DND-41 (cell line): ENCODE data around the gene MAP7D1.

Experiments
- ATAC-seq: fragments of 200-7000 bp; cut with Tn5 transposase; 3 replicates; pipeline ENCODE4 v1.9.1; 2021; ENCODE audit warnings: low read depth; ENCODE audit not compliant: insufficient read depth
- DNase-seq: peaks from one replicate; pipeline ENCODE4 v3.0.0-alpha.2; 2020
- H2AFZ ChIP-seq: 2 replicates; pipeline ENCODE4 v1.6.0; 2012; ENCODE audit warnings: low read depth, low read length
- H3K27ac ChIP-seq: 2 replicates; pipeline ENCODE4 v1.5.1; 2012; ENCODE audit warnings: low read length, inconsistent platforms
- H3K27me3 ChIP-seq: fragments of 200-600 bp; sonication (generic); 2 replicates; pipeline ENCODE4 v1.6.0; 2012; ENCODE audit warnings: low read length, mild to moderate bottlenecking, inconsistent platforms; ENCODE audit not compliant: insufficient read depth, poor library complexity
- H3K36me3 ChIP-seq: 2 replicates; pipeline ENCODE4 v1.5.1; 2012; ENCODE audit warnings: low read length, inconsistent platforms; ENCODE audit not compliant: insufficient read depth
- H3K4me1 ChIP-seq: 2 replicates; pipeline ENCODE4 v1.5.1; 2012; ENCODE audit warnings: mild to moderate bottlenecking, low read length; ENCODE audit not compliant: insufficient read depth
- H3K4me2 ChIP-seq: 2 replicates; pipeline ENCODE4 v1.6.0; 2012; ENCODE audit warnings: mild to moderate bottlenecking, moderate library complexity, low read length, inconsistent platforms; ENCODE audit not compliant: insufficient read depth
- H3K4me3 ChIP-seq, 2 experiments: fragments of 200-600 bp in 1 of 2; shearing (Covaris generic) in 1 of 2; 2 replicates each; pipeline ENCODE4 v1.5.1; 2012 to 2016; ENCODE audit warnings: inconsistent platforms in 2 of 2, low read length in 2 of 2, mild to moderate bottlenecking in 2 of 2, low read depth in 1 of 2, moderate library complexity in 1 of 2
- H3K79me2 ChIP-seq: 2 replicates; pipeline ENCODE4 v1.6.0; 2012; ENCODE audit warnings: low read length, inconsistent platforms; ENCODE audit not compliant: insufficient read depth
- H3K9ac ChIP-seq: 2 replicates; pipeline ENCODE4 v1.6.0; 2012; ENCODE audit warnings: low read depth, mild to moderate bottlenecking, inconsistent platforms, low read length, moderate library complexity
- H3K9me3 ChIP-seq: 2 replicates; pipeline ENCODE4 v1.5.1; 2012; ENCODE audit warnings: low read length, moderate library complexity, mild to moderate bottlenecking, inconsistent platforms; ENCODE audit not compliant: insufficient read depth, severe bottlenecking
- H4K20me1 ChIP-seq: 2 replicates; pipeline ENCODE4 v1.6.0; 2012; ENCODE audit warnings: low read length; ENCODE audit not compliant: insufficient read depth
- EZH2 ChIP-seq: IDR thresholded peaks from 3 replicates; pipeline ENCODE4 v1.6.1; 2012; ENCODE audit warnings: borderline replicate concordance, low read depth, mild to moderate bottlenecking, moderate library complexity, low read length, inconsistent platforms; ENCODE audit not compliant: severe bottlenecking
- TF ChIP-seq, protein P1 (sequence below): IDR thresholded peaks from 2 replicates; pipeline ENCODE4 v1.5.1; 2012; ENCODE audit warnings: borderline replicate concordance, low read length, moderate library complexity, mild to moderate bottlenecking; ENCODE audit not compliant: poor library complexity, severe bottlenecking; ENCODE audit errors: extremely low read depth

MAP7D1 gene

DNA sequence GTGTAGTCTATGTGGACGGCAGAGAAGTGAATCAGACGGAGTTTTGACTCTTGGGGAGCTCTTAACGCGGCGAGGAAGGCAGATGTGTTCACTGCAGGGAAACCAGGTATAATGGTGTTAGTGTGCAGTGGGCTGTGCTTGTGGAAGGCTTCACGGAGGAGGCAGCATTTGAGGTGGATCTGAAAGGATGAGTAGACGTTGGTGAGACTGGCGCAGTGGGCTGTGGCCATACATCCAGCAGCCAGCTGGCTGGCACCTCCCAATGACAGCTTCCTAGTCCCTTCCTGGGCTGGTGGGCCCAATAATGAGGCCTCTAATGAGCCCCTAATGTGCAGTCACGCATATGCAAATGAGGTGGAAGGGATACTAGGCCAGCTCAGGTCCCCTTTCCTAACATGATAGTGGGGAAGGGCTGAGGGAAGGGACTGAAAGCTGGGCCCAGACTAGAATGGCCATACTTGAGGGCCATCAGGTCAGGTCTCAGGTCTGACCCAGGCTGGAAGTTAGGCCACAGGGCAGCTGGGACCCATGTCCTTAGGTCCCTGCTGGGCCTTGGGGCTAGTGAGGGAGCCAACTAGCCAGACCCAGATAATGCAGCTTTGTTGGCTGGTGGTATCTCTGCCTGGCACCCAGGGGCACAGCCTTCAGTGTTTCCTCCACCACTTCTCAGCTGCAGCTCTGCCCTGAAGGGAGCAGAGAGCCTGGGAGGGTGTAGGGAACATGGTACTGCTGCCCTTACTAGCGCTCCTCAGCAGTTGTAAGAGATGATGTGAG is 3.8 kb downstream of the MAP7D1 start:
- Histone ChIP-seq H3K4me1 (peaks cover 58% of the 10 kb centered on the region), H3K9ac (peak overlapping the region; percentile 59)
- no peak for ATAC-seq

DNA sequence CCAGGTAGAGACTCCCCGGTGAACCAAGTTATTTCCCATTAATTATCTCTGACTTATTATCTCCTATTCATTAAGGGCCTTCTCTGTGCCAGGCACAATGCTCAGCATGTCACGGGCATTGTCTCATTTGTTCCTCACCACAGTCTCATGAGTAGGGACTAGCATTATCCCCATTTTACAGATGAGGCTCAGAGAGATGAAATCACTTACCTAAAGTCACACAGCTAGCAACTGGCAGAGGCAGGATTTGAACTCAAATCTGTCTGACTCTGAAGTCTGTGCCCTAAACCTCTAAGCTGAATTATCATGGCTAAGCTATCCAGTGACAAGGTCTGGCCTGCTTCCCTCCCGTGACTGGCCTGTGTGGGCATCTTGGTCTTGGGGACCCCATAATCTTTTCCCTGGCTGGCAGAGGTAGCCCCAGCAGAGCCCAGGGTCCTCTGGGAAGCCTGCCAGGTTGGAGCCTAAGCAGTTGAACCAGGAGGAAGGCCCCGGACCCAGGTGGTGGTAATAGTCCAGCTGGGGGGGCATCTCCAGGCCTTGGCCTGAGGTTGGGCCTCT is 4.5 kb downstream of the MAP7D1 start:
- Histone ChIP-seq H4K20me1 (peaks cover 42% of the 10 kb centered on the region), H3K9me3 (no peaks in the 10 kb centered on the region), H3K36me3 (peaks cover 34% of the 10 kb centered on the region), H3K9ac (peak overlapping the region; percentile 59), H3K4me3 (peak overlapping the region in 1 of 2 experiments; percentile 52; a peak in 2 of 4 replicates), H3K4me1 (peaks cover 52% of the 10 kb centered on the region), H3K27me3 (no peaks in the 10 kb centered on the region), H3K4me2 (peak overlapping the region; percentile 61), H2AFZ (peak overlapping the region; percentile 66; the same call in 1 of the 2 replicates), H3K27ac (peak overlapping the region; percentile 84), H3K79me2 (peaks cover 97% of the 10 kb centered on the region)
- DNase-seq, result no peak
- TF ChIP-seq, protein P1, sequence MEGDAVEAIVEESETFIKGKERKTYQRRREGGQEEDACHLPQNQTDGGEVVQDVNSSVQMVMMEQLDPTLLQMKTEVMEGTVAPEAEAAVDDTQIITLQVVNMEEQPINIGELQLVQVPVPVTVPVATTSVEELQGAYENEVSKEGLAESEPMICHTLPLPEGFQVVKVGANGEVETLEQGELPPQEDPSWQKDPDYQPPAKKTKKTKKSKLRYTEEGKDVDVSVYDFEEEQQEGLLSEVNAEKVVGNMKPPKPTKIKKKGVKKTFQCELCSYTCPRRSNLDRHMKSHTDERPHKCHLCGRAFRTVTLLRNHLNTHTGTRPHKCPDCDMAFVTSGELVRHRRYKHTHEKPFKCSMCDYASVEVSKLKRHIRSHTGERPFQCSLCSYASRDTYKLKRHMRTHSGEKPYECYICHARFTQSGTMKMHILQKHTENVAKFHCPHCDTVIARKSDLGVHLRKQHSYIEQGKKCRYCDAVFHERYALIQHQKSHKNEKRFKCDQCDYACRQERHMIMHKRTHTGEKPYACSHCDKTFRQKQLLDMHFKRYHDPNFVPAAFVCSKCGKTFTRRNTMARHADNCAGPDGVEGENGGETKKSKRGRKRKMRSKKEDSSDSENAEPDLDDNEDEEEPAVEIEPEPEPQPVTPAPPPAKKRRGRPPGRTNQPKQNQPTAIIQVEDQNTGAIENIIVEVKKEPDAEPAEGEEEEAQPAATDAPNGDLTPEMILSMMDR, result no peak
- no peak for TF ChIP-seq EZH2
- ATAC-seq, result no peak

More for the DNA sequence above, 3.8 kb downstream of the MAP7D1 start:
- no peaks in the 10 kb centered on the region for H3K27me3 ChIP-seq
- H3K9me3 ChIP-seq, result no peaks in the 10 kb centered on the region
- peaks cover 97% of the 10 kb centered on the region for H3K79me2 ChIP-seq
- no peak for DNase-seq
- peak overlapping the region; percentile 61 for H3K4me2 ChIP-seq
- H2AFZ ChIP-seq, result no peak overlapping the region
- peaks cover 41% of the 10 kb centered on the region for H4K20me1 ChIP-seq
- peak overlapping the region in 1 of 2 experiments; percentile 52; a peak in 2 of 4 replicates for H3K4me3 ChIP-seq
- peak overlapping the region; percentile 84 for H3K27ac ChIP-seq
- no peak for TF ChIP-seq EZH2
- TF ChIP-seq, protein P1, result no peak
- peaks cover 34% of the 10 kb centered on the region for H3K36me3 ChIP-seq

DNA sequence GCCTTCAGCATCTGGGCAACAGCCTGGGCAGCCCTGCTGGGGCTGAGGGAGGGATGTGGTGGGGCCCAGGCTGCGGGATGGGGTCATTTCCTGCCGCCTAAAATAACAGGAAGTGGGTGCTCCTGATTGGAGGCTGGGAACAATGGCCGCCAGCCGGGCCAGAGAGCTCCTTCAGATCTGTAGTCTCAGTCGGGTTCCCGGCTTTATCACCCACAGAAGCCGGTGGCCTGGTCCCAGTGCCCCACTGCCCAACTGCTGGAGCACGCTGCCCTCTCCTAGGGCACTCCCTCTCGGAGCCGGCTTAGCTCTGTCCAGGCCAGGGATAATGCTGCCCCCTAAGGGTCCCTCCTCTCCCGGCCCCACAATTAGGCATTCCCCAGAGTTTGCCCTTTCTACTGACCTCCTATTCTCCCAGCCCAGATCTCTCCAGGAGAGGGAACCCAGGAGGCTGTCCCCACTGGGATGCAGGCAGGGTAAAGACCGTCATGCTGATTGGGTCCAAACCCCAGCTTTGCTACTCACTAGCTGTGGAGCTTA is 5.1 kb downstream of the MAP7D1 start:
- DNase-seq (peak; percentile 86), ATAC-seq (peak; percentile 75)
- Histone ChIP-seq H3K27ac (peak overlapping the region; percentile 84), H3K4me2 (peak overlapping the region; percentile 61), H3K4me1 (peaks cover 52% of the 10 kb centered on the region), H3K4me3 (peak overlapping the region in 1 of 2 experiments; percentile 52; a peak in 3 of 4 replicates), H4K20me1 (peaks cover 42% of the 10 kb centered on the region), H3K9ac (peak overlapping the region; percentile 59), H3K79me2 (peaks cover 100% of the 10 kb centered on the region), H3K9me3 (no peaks in the 10 kb centered on the region), H3K36me3 (peaks cover 34% of the 10 kb centered on the region), H2AFZ (peak overlapping the region; percentile 66), H3K27me3 (no peaks in the 10 kb centered on the region)
- TF ChIP-seq, protein P1, result peak; percentile 34
- TF ChIP-seq EZH2, result no peak
